ENCODE measurements around the gene NFASC.

NFASC gene

DNA sequence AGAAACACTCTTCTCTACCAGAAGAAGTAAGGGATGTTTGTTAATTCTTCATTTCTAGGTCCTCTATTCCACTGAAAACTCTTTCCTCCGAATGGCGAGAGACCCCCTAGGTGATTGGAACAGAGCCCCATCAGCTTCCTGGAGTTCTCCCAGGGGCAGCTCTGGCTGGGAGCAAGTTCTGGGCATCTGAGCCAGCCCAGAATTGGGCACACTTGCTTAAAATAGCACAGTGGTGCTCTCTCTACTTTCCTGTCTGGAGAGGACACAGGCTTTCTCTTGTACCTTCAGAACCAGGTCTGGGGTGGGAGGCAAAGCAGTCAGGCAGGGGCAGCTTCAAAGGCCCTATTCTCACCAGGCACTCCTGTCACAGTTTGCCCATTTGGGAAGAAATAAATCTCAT is 89.2 kb downstream of the NFASC start:
- no peak for DNase-seq (ENCODE audit: low spot score)

DNA sequence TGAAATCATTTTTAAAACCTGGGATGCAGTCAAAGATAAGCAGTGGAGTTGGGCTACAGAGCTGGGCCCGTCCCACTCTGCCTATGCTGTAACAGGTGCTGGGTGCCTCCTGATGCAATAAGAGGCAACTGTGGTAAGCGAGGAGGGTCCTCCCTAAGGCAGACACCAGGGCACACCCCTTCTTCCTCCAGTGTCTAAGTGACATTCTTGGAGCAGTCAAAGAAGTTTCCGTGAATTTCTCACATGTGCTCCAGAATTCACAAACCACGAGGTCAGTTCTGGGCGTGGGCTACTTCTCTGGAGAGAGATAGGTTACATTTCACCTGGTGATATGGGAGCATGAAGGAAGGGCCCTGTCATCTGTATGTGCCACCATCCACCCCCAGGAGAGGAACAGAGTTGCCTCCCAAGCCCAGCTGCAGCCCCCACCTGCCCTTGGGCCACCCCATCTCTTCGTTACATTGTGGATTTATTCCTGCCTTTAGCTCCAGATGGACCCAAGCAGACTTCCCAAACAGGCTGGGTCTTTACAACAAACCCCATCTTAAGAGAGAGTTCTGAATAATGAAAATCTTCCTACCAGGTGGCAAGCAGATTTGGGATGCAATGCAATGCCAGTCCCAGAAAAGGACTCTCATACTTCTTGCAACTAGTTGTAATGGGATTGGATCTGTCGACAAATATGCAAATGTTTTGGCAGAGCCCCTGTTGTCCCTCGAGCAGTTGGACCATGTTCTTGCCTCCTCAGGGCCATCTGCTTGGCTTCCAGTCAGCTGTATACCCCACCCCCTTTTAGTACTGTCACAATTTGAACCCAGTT is 89.9 kb downstream of the NFASC start:
- DNase-seq (ENCODE audit: low spot score) = no peak

DNA sequence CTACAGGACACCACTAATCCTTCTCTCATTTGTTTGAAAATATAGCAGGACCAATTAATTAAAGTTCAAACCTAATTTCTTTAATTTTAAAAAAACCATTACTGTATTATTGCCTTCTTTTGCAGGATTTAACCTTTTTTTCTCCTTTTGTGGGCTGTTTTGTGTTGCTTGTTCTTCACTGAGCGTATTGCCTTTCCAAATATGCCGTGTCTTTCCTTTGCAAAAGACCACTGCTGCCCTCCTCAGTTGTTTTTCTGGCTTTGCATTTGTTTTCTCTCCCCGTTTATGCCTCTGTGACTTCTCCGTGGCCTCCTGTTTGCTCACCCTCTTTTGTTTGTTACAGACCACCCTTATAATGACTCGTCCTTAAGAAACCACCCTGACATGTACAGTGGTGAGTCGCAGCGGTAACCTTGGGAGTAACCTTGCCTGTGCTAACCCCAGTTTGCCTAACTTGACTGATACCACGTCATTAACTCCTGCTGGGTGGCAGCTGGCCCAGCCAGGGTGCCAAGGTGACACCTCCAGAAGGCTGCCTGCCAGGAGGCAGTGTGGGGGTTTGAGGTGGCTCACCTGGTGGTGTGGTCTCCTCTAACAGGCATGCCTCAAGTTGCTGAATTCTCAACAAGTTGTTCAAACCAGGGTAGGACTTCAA is 91.2 kb downstream of the NFASC start:
- DNase-seq (ENCODE audit: low spot score) = no peak

DNA sequence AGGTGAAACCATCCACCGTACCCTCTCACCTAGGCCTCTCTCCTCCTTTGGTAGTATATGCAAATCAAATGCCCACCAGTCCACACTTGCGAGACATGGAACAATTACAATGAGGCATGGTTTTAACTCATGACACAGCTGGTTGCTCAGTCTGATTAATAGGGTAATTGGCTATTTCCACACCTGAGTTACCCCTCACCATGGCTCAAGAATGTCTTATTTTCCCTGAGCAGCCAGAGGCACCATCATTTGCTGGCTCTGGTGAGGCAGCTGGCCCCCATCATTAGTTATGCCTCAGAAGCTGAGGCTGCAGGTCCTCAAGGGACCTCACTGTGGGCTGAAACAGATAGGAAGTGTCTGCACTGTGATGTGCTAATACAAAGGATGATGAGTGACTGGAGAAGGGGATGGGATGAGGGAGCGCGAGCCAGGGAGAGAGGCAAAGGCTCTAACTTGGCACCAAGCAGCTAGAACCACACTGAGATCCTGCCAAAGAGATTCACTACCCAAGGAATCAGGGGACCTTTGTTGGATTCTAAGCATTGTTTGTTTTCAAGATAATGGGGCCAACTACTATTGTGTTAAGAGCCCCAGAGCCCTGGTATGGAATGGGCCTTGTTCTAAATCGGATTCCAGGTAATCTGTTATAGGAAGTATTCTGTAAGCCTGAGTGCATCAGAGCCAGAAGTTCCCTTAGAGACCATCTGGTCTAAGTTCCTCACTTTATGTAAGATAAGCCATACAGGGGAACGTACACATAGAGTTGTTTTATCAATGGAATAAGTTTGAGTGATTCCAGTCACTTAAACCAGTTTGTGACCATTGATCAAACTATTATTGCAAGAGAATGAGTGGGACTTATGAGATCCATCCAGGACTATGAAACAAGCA is 92.3 kb downstream of the NFASC start:
- DNase-seq (ENCODE audit: low spot score) = no peak

DNA sequence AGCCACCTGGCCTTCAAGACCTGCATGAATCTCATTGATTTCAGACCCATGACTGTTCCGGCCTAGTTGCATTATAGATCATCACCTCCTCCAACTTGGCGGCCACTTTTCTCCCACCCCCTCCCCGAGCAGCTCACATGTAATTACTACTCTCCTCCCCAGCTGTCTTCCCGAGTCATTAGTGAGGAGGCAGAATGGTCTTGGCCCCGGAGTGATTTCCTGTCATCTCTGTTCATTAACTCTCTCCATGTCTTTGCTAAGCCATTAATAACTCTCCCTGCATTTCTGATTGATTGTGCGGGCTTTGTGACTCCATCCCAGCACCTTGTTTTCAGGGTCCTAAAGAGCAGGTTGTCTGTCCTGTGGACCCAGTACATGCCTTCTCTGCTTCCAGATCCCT is 96.8 kb downstream of the NFASC start:
- no peak for DNase-seq (ENCODE audit: low spot score)

DNA sequence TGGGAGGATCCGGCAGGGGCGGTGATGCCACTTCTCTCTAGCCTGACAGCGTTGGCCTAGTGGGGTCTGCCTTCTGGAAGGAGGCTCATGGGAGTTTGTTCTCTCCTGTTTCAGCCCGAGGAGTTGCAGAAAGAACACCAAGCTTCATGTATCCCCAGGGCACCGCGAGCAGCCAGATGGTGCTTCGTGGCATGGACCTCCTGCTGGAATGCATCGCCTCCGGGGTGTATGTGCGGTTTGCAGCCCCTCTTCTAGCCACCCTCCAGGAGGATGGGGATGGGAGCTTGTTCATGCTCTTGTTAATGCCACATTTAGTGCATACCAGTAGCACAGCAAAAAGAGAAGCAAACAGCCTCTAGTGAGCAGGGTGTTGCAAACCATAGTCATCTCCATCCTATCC is 97.5 kb downstream of the NFASC start:
- no peak for DNase-seq (ENCODE audit: low spot score)

DNA sequence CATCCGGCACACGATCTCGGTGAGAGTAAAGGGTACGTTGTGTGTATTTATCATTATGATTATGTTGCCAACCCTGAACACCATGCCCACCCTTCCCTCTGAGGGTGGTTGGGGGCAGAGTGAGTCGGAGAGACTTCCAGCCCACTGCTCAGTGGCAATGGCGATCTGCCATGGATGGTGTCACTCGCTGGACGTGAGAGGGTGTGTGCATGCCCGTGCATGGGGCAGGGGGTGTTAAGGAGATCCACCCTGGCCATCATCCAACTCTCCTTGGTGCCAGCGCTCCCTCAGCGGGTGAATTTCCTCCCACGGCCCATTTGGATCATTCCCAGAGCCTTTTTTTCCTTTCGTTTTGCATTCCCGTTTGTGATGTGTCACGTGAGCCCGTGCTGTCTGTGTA is 98.3 kb downstream of the NFASC start:
- DNase-seq (ENCODE audit: low spot score) = no peak

DNA sequence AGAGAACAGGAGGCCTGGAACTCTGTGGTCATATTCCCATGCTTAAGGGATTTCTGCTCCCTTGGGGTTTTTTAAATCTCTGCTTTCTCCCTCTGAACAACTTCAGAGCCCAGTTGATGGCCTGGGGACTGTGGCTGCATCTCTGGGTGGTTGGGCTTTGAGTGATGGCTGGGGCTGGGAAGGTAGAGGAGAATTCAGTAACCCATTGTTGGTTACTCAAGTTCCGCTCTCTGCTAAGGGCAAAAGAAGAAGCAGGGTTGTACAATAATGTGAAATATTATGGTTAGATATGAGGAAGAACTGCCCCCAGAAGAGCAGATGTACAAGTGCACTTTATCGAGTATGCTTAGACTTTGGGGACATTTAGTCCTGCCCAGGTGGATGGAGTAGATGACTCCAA is 100.3 kb downstream of the NFASC start:
- no peak for DNase-seq (ENCODE audit: low spot score)

DNA sequence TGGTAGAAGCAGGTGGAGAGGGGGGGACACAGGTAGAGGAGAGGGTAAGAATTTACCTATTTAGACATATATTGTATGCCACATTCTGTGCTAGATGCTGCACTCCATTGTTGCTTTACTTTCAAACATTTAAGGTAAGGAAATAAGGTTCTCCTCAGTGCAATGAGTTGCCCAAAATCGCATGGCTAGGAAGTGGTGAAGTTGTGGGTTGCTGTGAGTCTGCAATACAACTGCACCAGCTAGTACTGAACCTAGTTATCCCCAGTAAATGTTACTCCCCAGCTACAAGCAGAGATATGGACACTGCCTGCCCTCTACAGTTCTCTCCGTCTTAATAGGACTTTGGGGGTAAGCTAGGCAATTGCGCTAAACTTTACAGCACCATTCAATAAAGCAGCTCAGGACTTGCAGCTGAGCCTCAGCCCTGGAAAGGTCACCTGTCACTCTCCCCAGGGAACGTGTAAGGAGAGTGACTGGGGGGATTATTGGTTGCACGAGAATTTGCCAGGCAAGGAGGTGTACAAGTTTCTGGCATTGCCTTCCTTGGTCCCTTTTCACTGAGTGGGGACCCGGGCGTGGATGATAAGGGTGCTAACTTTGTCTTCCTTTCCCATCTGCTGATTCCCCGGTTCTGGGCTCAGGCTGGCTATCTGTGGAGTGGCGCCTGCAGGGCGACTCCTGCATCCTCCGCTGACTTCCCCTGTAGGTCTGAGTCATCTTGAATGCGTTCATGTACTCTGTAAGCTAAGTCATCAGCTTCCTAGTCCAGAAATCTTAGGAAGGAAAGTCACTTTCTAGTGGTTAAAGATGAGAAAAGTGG is 101.1 kb downstream of the NFASC start:
- DNase-seq (ENCODE audit: low spot score) = no peak

DNA sequence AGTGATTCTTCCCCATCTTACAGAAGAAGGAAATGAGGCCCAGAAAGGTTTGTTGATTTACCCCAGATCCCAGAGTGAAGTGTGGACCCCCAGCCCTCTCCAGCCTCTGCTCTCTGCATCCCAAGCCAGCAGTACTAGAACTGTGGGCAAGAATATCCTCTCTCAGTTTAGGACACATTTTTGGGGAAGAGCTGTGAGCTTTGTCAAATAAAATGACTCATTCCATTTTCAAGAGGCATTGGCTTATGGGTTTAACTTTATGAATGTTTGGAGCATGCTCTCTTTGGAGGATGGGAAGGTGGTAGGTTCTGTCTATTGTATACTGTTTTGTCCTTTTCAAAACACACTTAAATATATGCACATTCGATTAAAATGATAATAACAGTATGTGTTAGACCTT is 101.8 kb downstream of the NFASC start:
- no peak for DNase-seq (ENCODE audit: low spot score)

DNA sequence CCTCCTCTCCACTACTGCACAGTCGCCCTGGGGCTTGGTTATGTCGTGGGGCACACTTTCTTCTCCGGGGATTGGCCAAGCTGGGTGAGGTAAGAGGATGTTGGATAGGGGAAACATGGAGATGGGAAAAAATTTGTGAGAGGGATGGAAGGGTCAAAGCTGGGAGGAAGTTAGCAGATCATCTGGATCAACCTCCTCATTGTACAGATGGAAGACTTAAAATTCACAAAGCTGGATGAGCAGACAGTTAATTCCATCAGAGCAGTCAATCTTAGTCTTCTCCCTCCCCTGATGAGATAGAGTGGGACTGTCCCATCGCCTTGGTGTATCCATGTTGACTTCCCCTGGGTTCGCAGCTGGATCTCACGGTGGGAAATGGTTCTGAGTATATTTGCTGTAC is 102.8 kb downstream of the NFASC start:
- DNase-seq (ENCODE audit: low spot score) = no peak

DNA sequence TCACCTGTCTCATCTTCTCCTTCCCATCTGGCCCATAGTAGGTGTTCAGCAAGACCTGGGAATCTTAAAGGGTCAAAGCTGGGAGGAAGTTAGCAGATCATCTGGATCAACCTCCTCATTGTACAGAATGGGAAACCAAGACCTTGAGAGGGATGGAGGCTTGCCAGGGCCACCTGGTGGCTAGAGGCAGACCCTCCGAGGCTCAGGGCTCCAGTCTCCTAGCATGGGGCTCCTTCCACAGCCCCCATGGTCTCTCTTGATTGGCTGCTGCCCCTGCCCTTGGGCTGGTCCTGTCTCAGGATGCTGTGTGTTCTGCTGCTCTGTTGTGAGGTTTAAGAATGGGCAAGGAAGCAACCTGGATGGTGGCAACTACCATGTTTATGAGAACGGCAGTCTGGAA is 103.7 kb downstream of the NFASC start:
- peak; percentile 63 for DNase-seq (ENCODE audit: low spot score)

DNA sequence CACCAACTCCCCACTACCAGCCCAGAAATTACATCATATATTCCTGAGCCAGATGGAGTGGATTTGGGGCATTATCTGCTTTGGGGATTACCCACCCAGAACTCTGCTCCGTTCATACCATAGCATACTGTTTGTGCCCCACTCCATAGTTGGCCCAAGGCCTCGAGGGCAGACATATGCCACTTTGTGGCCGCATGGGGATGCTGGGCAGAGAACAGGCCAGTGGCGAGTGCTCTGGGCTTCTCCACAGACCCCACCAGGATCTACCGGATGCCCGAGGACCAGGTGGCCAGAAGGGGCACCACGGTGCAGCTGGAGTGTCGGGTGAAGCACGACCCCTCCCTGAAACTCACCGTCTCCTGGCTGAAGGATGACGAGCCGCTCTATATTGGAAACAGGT is 104.4 kb downstream of the NFASC start:
- DNase-seq (ENCODE audit: low spot score) = no peak

DNA sequence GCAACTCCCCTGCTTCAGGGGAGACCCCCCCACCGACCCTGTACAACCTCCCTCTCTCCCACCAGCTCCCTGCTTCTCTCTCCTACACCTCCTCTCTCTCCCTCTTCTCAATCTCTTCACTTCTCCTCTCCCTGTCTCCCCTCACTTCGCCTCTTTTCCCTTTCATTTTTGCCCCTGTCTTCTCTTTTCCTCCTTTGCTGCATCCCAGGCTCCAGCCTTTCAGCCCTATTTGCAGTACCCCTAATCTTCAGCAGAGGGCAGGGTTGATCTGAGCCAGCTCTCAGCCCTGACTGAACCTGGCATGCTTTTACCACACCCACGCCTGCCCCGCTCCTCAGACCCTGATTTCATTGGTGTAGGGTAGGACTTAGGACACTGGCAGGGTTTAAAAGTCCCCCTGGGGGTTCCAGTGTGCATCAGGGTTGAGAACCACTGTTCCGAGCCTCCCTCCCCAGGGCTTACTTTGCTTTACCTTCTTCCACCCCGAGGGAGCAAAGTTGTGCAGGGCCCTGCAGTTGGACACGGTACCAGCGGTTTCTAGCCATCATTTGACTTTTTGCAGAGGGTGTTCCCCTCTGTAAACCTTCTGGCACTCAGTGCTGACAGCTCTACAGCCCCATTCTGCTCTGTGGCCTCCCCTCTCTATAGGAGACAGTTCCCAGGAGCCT is 105.0 kb downstream of the NFASC start:
- DNase-seq (ENCODE audit: low spot score) = peak; percentile 92

DNA sequence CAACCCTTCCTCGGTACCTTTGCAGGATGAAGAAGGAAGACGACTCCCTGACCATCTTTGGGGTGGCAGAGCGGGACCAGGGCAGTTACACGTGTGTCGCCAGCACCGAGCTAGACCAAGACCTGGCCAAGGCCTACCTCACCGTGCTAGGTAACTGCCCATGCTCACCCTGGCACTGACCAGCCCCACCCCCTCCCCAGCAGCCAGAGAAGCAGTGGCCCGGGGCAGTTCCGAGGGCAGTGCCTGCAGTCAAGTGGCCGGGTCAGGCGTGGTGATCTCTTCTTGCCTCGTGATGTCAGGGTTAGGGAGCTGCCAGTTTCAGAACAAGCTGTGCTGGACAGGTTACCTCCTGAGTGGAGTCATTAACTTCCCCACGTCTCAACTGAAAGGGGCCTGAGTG is 106.0 kb downstream of the NFASC start:
- DNase-seq (ENCODE audit: low spot score) = no peak

DNA sequence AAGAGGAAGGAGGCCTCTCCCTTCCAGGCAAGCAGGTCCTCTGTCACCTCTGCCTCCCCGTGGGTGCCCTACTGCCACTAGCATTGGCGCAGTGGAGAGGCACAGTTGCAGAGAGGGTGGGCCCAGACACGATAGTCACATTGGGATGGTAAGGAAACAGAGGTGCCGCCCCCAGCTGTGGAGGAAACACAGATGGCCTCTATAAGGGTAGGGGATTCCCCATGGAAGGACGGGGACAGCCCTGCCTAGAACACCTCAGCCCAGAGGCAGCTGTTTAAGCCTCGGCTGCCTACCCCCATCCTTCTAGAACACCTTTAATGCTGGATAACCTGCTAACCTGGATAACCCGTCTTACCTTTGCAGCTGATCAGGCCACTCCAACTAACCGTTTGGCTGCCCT is 106.7 kb downstream of the NFASC start:
- no peak for DNase-seq (ENCODE audit: low spot score)

DNA sequence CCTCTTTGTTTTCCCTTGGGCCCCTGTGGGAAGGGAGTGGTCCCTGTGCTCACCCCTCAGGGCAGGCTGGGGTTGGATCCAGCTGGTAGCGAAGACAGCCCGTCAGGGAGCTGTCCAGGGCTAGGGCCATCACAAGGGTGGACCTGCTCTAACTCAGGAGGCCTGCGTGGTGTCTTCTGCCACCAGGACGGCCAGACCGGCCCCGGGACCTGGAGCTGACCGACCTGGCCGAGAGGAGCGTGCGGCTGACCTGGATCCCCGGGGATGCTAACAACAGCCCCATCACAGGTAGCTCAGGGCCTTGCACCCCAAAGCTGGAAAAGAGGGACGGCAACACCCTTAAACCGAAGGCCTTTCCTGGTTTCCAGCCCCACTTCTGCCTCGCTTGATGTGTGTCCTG is 108.1 kb downstream of the NFASC start:
- DNase-seq (ENCODE audit: low spot score) = no peak

DNA sequence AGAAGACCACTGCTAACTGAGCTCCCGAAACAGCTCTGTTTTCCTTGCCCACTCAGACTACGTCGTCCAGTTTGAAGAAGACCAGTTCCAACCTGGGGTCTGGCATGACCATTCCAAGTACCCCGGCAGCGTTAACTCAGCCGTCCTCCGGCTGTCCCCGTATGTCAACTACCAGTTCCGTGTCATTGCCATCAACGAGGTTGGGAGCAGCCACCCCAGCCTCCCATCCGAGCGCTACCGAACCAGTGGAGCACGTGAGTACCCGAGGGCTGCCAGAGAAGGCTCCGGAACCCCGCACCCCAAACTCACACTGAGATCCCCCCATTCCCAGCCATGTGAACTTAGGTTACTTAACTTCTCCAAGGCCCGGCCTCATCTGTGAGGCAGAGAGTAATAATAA is 108.6 kb downstream of the NFASC start:
- no peak for DNase-seq (ENCODE audit: low spot score)

DNA sequence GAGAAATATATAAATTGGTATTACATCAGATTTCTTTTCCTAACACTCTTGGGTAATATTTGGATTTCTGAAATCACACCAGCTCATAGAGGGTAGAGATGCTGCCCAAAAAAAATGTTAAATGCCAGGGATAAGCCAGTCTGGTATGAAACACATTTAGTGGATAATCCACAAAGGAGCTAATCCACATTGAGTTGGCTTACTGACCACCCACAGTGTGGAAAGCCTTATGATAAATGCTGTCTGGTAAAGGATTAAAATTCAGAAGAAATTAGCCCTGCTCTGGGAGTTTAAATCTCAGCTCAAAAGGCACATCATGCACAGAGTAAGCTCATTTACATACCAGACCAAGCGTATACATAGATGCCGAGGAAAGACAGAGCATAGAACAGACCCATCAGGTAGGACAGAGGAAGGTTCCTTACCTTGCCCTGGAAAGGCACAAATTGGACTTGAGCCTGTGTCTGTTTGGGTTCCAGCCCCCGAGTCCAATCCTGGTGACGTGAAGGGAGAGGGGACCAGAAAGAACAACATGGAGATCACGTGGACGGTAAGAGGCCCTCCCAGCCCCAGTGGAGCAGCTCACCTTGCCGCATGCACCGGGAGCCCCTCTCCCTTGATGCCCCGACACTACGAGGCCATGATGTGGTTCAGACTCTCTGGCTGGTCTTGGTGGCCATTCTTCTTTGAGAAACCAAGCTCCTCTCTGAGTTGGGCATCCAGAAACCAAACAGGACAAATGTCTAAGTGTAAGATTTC is 109.4 kb downstream of the NFASC start:
- DNase-seq (ENCODE audit: low spot score) = no peak

DNA sequence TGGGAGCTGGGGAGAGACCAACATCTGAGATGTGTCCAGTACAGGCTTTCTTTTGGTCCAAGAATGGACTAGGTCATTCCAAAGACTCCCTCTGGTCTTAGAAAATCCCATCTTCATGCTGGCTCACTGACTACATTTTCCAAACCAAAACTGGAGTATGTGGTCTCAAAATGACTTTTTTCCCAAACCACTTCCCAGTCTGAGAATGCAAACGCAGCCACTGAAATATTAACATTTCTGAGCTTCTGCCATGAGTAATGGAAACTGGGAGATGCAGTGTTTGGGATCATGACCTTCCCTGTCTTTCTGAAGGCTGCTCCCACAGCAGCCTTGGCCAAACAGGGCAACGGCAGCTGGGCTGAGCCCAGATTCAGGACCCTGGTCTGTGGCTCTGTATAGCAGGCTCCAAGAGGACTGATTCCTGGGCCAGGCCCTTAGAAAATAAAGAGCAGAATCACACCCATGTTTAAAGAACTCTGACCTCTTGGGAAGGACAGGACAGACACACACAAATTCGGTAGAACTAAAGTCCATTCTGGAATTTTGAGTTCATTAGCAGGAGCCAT is 110.3 kb downstream of the NFASC start:
- DNase-seq (ENCODE audit: low spot score) = no peak

Data from iPS-NIHi11 (cell line).